NCI-H2171 treated with DMSO at 0.1 percent for 48 hours (cell line): Measurements from ENCODE around the gene COPS6.

Experiments used
- DNase-seq: peaks from one replicate; lab custom pipeline; 2025; lab: John Stamatoyannopoulos, UW

The COPS6 gene

GRCh38 chr7:100080907-100081534 lies 7.7 kb upstream of the COPS6 start:
- no peak for DNase-seq

- DNase-seq, result peak; percentile 98
Measured at GRCh38 chr7:100081535-100082102, 7.2 kb upstream of the COPS6 start, which contains the start of gene ZNF3. Gene ZNF3 (minus strand): TSS chr7:100081723. CDS start chr7:100077357, 4,366 bp downstream.

- no peak for DNase-seq
Measured at GRCh38 chr7:100082978-100083377, 5.8 kb upstream of the COPS6 start.

DNA sequence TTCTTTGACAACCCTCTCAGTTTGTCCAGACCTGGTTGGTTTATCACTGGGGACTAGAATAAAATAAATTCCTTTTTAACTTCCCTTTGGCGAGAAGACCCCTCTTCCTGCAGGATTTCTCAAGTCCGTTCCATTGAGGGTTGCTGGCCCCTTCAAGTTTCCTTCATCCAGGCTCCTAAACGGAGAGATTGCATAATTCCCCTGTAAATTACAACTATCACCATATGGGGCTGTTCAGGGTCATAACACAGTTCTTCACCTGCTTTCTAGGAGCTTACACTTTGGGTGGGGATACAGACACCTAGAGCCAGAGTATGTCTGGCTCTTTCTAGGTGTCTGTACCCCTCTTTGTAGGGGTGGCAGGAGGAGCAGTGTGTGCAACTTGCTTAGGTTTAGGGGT lies 3.3 kb upstream of the COPS6 start:
- DNase-seq, result no peak

GRCh38 chr7:100087055-100087750 lies 1.6 kb upstream of the COPS6 start:
- DNase-seq, result no peak

GRCh38 chr7:100088095-100088620 lies 611 bp upstream of the COPS6 start:
- DNase-seq, result no peak

DNA sequence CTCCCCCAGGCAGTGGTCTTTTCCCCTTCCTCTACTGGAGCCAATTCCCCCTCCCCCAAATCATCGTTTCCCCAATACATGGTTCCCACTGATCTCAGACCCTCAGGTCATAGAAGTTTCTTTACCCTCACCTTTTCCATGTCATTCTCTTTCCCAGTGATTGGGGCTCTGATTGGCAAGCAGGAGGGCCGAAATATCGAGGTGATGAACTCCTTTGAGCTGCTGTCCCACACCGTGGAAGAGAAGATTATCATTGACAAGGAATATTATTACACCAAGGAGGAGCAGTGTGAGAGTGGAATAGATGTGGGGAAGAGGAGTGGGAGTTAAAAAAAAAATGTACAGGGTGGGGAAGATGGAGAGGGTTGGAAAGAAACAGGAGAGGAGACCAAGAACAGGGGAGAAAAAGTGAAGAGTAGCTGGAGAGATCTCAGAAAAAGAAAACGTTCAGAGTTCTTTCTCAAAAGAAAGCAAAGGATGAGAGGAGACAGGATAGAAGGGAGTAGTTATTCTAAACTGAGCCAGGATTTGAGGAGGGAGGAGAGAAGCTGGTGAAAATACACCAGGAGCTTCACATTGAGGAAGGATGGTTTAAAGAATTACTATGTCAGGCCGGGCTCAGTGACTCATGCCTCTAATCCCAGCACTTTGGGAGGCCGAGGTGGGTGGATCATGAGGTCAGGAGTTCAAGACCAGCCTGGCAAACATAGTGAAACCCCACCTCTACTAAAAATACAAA lies 858 bp downstream of the COPS6 start:
- DNase-seq, result no peak

- no peak for DNase-seq
Measured at GRCh38 chr7:100090527-100091410, 2.0 kb downstream of the COPS6 start.

- DNase-seq, result no peak
Measured at GRCh38 chr7:100091411-100092181, 2.8 kb downstream of the COPS6 start.

DNA sequence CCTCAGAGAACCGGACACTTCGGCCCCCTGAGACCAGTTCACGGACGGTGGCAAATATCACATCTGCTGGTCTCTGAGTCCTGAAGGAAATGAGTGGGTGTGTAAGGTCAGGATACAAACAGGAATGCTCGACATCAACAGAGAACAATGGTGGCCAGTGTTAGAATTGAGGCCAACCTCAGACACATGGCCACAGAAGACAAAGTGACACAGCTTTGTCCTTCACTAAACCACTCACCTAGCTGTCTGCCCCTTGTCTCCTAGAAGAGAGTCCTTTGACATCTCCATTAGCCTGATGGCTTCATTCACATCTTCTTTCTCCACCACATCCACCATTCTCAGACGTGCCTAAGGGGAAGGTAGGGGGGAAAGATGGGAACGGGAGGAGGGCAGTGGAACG lies 4.3 kb downstream of the COPS6 start:
- no peak for DNase-seq

GRCh38 chr7:100093498-100093897 lies 4.7 kb downstream of the COPS6 start:
- no peak for DNase-seq

- no peak for DNase-seq
Measured at GRCh38 chr7:100093925-100094486, 5.2 kb downstream of the COPS6 start.

DNA sequence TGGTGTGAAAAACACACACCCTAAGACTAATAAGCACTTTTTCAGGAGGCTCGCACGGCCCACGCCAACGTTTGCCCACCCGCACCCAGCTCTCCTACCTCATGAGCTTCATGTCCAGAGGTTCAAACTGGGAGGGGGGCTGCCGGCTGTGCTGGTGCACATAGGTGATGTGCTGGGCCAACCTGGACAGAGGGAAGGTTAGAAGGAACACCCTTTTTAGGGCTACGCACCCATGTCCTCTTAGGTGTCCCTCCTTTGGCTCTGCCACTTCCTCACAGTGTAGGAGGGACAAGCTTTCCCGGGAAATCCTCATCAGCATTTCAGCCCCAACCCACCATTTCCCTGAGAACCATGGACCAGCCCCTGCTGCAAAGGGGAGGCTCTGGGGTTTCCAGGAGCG lies 6.5 kb downstream of the COPS6 start:
- DNase-seq, result no peak

GRCh38 chr7:100095704-100096103 lies 6.9 kb downstream of the COPS6 start:
- DNase-seq, result no peak

DNA sequence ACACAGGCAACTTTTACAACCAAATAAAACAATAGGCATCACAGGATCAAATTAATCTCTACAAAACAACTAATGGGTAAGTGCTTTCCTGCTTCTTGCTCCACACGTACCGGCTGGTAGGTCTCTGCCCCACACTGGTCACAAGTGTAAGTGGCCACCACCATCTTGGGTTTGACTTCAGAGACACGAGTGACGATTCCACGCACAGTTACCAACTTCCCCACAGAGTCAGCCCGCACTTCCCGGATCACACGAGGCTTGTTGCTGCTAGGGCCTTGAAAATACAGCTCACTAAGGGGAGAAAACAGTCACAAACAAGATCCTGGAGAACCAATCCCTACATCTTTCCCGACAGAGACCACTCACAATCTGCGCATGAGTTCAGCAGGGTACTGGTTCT lies 10.1 kb downstream of the COPS6 start:
- DNase-seq, result no peak

DNA sequence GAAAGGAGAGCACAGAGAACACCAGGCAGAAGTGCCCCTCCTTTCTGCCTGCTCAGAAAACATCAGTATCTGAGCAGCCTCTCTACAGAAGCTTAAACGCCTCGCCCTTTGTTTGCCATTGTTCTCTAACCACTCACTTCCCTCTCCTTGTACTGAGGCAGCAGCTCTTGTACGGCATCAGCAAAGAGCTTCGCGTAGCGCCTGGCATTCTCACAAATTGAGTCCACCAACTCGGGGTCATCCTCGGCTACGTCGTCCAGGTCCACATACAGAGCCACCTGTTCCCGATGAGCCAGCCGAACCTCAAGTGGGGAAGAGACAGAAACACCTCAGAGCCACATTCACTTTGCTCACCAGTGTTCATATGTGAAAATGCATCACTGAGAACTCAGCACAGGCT lies 10.7 kb downstream of the COPS6 start:
- no peak for DNase-seq

DNA sequence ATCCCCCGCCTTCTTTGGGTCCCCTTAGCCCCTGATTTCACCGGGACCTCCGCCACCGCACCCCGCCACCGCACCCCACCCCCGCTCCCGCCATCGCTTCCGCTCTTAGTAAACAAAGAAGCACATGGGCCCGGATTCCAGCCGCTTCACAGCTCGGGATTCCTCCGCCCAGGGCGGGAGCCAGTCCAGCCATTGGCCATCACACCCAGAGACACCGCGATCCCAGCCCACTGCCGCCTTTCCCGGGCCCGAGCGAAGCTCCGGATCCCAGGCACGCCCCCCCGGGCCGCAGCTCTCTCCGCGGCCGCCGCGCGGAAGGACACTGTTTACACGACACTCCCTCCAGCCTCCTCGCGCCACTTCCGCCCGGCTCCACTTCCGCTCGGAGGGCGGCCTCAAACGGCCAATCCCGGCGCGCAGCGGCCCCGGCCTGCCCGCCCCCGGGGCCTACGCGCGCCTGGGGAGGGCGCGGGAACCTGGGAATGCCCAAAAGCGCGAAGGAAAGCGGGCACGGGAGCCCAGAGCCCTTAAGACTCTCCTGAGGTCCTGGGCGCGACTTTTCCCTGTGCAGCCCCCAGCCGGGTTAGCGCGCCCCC lies 11.7 kb downstream of the COPS6 start:
- peak; percentile 89 for DNase-seq

DNA sequence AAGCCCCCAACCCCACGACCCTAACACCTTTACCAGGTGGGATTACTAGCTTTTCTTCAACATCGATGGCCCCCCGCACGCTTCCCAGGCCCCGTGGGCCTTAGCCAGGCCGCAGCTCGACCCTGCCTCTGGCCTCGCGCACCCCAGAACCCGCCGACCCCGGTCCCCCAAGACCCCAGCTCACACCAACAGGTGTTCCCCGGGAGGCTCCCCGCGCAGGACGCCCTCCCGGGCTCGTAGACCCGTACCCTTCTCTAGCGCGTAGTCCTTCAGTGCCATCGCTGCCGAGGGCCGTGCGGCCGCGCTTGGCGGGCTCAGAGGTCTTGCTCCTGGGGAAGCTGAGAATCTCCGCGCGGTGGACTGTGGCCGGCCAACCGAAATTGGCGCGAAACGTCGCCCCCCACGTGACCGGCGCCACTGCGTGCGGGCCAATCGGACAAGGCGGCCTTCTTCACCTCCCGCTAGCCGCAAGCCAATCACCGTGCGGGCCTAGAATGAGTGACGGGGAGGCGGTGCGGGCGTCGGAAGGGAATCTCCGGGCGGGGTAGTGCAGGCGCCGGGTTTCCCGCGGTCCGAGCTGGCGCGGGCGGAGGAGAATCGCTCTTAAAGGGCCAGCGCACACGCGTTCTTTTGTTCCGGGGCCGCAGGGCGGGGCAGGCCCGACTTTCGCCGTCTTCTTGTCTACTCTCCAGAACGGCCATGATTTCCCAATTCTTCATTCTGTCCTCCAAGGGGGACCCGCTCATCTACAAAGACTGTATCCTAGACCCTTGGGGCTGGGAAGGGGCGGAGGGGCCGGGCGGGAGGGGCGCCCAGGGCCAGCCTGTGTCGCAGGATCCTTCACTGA lies 12.5 kb downstream of the COPS6 start, which contains the start of the genes AP4M1 and MCM7:
Gene AP4M1 (plus strand): TSS at position 628 of the 847 bp plus-strand sequence. CDS start 72 bp downstream, at position 700.
Gene MCM7 (minus strand): TSS at position 382 of the 847 bp plus-strand sequence. CDS start 103 bp downstream, at position 279.
- DNase-seq, result peak; percentile 99
